Muscle layer of colon (tissue), 2 donors: Measurements from ENCODE around the gene DPP9.

ENCODE experiments used
- H3K27ac ChIP-seq: one replicate; pipeline ENCODE4 v1.7.0; 2013; ENCODE audit warnings: low read depth, mild to moderate bottlenecking, low read length, moderate library complexity
- H3K27me3 ChIP-seq, 2 donors: one replicate each; pipeline ENCODE4 v1.7.0; 2013; ENCODE audit warnings: low read length in 2 of 2, mild to moderate bottlenecking in 2 of 2; ENCODE audit not compliant: insufficient read depth in 2 of 2, control insufficient read depth in 1 of 2
- H3K36me3 ChIP-seq: one replicate; pipeline ENCODE4 v1.7.0; 2013; ENCODE audit warnings: mild to moderate bottlenecking, low read length; ENCODE audit not compliant: insufficient read depth
- H3K4me1 ChIP-seq: one replicate; pipeline ENCODE4 v1.7.0; 2013; ENCODE audit warnings: mild to moderate bottlenecking, low read length; ENCODE audit not compliant: insufficient read depth
- H3K4me3 ChIP-seq, 2 donors: one replicate each; pipeline ENCODE4 v1.7.0; 2013; ENCODE audit warnings: low read length in 2 of 2, low read depth in 1 of 2, mild to moderate bottlenecking in 1 of 2, moderate library complexity in 1 of 2
- H3K9ac ChIP-seq: one replicate; pipeline ENCODE4 v1.7.0; 2013; ENCODE audit warnings: low read length
- H3K9me3 ChIP-seq: one replicate; pipeline ENCODE4 v1.7.0; 2013; ENCODE audit warnings: mild to moderate bottlenecking, low read length
- donor health status: abdominal sarcoma.
- donor health status: Adenocarcinoma of cecum.

The DPP9 gene

DNA sequence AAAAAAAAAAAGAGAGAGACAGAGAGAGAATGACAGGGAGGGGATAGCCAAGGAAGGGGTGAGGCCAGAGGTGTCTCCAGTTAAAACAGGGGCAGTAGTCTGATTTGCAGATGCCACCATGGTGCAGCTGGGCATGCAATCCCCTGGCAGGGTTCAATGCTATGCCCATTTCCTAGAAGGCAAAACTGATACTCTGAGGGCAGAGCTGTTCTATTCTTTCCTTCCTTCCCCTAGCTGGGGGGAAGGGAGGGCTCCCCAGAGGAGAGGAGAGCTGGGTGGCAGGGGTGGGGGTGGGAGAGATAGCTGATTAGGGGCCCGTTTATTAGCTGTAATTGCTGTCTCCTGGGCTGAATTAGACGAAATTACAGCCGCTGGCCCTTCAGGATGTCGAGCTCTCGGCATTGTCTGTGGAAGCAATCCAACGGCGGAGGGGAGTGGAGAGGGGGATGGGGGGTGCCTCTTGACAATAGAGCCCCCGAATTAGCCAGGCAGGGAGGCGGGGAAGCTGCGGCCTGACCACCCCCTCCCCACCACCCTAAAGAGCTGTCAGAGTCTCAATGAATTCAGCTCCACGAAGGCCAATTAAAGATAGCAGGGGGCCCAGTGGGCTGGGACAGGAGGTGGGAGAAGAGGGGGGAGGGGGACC, 14.4 kb upstream of the DPP9 start:
- no peaks in the 10 kb centered on the region for H3K9me3 ChIP-seq
- no peaks in the 10 kb centered on the region for H3K4me1 ChIP-seq
- H3K27ac ChIP-seq = no peak overlapping the region
- H3K4me3 ChIP-seq = no peak overlapping the region
- no peak overlapping the region for H3K9ac ChIP-seq
- peaks cover 0 to 8% of the 10 kb centered on the region in 2 donors for H3K27me3 ChIP-seq
- no peaks in the 10 kb centered on the region for H3K36me3 ChIP-seq

DNA sequence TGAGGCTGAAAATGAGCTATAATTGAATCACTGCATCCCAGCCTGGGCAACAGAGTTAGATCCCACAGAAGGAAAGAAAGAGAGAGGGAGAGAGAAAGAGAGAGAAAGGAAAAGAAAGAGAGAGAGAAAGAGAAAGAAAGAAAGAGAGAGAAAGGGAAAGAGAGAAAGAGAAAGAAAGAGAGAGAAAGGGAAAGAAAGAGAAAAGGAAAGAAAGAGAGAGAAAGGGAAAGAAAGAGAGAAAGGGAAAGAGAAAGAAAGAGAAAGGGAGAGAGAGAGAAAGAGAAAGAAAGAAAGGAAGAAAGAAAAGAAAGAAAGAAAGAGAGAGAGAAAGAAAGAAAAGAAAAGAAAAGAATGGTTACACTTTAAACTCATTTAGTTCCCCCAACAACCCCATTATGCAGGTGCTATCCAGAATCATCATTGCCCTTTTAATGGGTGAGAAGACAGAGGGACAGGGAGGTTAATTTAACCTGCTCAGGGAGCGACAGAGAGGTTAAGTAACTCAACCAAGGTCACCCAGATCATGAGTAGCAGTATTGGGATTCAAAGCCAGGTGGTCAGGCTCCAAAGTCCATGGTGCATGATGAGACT, 10.2 kb upstream of the DPP9 start:
- Histone ChIP-seq H3K9me3 (no peaks in the 10 kb centered on the region), H3K36me3 (no peaks in the 10 kb centered on the region), H3K4me3 (no peak overlapping the region), H3K27ac (no peak overlapping the region), H3K4me1 (no peaks in the 10 kb centered on the region), H3K9ac (no peak overlapping the region), H3K27me3 (peaks cover 0 to 8% of the 10 kb centered on the region in 2 donors)

DNA sequence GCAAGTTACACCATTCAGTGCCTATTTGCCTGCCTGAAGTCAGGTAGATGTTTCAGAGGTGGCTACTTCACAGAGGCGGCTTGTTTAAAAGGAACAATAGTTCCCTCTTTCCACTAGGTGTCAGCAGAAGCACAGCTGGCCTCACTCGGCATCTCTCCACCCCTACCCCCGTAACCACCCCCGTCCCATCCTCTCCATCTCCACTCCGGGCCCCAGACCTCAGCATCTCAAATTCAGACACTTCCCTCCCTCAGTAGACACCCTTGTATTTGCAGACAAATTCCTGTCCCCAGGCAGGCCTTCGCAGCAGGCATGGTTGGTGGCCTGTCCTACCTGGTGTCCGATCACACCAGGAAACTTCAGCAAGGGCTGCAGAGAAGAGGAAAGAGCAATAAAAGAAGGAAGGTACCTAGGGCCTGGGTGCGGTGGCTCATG, 9.1 kb upstream of the DPP9 start:
- H3K4me3 ChIP-seq = no peak overlapping the region
- H3K36me3 ChIP-seq = no peaks in the 10 kb centered on the region
- no peaks in the 10 kb centered on the region for H3K4me1 ChIP-seq
- no peak overlapping the region for H3K27ac ChIP-seq
- no peak overlapping the region for H3K9ac ChIP-seq
- H3K9me3 ChIP-seq = no peaks in the 10 kb centered on the region
- H3K27me3 ChIP-seq = no peaks in the 10 kb centered on the region

DNA sequence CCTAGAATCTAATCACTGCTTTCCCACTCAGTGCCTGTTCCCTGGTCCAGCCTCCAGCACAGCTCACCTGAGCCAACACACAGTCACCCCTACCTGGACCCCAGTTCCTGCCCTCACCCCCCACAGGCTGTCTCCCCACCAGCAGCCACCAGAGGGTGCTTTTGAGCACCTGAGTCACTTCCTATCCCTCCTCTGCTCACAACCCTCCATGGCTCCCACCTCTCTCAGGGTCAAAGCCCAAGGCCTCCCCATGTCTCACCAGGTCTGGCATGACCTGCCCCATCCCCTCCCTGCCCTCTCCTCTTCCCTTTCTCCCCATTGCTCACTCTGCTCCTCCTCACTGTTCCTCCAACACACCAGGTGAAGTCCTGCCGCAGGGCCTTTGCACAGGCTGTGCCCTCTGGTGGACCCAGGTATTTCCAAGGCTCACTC, 7.1 kb upstream of the DPP9 start:
- Histone ChIP-seq H3K27me3 (no peaks in the 10 kb centered on the region), H3K36me3 (no peaks in the 10 kb centered on the region), H3K9ac (no peak overlapping the region), H3K4me1 (no peaks in the 10 kb centered on the region), H3K4me3 (no peak overlapping the region), H3K9me3 (no peaks in the 10 kb centered on the region), H3K27ac (no peak overlapping the region)

DNA sequence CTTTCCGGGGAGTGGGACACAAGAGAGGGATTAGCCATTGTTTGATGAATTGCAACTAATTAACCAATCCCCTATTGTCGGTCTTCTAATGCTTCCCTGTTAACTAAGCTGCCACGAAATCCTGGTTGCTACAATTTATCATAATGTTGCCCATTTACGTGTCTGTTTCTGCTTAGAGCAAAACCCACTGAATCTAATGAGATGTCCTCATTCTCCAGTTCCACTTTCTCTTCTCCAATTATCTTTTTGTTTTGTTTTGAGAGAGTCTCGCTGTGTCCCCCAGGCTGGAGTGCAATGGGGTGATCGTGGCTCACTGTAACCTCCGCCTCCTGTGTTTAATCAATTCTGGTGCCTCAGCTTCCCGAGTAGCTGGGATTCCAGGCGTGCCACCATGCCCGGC, 5.2 kb upstream of the DPP9 start:
- Histone ChIP-seq H3K9ac (no peak overlapping the region), H3K36me3 (no peaks in the 10 kb centered on the region), H3K9me3 (no peaks in the 10 kb centered on the region), H3K4me3 (no peak overlapping the region), H3K4me1 (no peaks in the 10 kb centered on the region), H3K27ac (no peak overlapping the region), H3K27me3 (no peaks in the 10 kb centered on the region)

DNA sequence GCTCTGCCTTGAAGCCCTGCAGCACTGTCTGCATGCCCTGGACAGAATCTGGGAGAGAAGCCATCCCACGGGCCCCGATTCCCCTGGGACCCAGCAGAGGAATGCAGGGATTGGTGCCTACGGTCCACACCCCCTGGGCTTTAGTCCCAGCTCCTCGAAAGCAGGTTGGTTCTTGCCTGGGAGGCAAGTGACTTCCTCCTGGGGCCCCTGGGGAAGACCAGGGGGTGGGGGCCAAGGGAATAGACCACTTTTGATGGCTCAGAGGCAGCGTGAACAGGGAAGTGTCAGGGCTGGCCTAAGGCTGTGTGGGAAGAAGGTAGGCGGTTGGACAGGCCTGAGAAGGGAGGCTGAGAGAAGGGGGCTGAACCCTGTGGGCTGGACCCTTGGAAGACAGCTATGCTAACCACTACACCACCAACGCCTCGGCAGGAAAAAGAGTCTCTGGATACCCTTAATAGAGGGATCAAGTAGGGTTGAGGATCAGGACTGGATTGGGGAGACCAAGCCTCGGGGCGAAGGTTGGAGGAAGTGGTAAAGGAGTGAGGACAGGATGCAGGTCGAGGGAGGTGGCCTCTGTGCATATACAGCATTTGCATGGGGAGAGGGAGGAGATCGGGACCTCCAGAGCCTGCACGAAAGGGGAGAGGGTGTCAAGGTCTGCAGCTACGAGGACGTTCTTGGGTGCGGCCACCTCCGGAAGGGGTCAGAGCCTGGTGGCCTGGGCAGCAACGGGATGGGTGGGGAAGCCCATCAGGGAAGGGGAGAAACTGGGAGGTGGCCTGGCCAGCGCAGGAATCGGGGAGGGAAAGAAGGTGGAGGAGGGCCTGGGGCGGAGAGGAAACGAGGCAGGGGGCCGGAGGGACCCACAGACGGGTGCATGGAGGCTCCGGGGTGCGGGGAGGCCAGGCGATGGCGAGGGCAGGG, 709 bp downstream of the DPP9 start:
- H3K9me3 ChIP-seq = no peaks in the 10 kb centered on the region
- H3K36me3 ChIP-seq = peaks cover 30% of the 10 kb centered on the region
- peak overlapping the region; percentile 76 to 96 for H3K4me3 ChIP-seq
- H3K9ac ChIP-seq = peak overlapping the region; percentile 90
- H3K4me1 ChIP-seq = peaks cover 26% of the 10 kb centered on the region
- H3K27ac ChIP-seq = peak overlapping the region; percentile 89
- H3K27me3 ChIP-seq = no peaks in the 10 kb centered on the region

DNA sequence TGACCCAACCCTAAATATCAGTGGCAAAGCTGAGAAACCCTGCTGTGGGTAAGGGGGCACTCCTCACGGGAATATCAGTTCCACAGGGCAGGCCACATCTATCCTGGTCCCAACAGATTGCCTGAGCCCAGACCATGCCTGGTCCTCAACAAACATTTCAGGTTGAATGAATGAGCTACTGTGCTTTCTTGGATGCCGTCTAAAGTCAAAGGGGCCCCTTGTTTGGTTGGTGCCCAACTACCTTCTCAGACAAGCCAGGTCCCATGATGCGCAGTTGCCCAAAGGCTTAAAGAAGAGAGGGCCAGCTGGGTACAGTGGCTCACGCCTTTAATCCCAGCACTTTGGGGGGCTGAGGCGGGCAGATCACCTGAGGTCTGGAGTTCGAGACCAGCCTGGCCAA, 2.4 kb downstream of the DPP9 start:
- H3K9ac ChIP-seq = no peak overlapping the region
- no peak overlapping the region for H3K27ac ChIP-seq
- H3K27me3 ChIP-seq = no peaks in the 10 kb centered on the region
- H3K9me3 ChIP-seq = no peaks in the 10 kb centered on the region
- H3K4me3 ChIP-seq = no peak overlapping the region
- H3K4me1 ChIP-seq = peaks cover 26% of the 10 kb centered on the region
- peaks cover 43% of the 10 kb centered on the region for H3K36me3 ChIP-seq

DNA sequence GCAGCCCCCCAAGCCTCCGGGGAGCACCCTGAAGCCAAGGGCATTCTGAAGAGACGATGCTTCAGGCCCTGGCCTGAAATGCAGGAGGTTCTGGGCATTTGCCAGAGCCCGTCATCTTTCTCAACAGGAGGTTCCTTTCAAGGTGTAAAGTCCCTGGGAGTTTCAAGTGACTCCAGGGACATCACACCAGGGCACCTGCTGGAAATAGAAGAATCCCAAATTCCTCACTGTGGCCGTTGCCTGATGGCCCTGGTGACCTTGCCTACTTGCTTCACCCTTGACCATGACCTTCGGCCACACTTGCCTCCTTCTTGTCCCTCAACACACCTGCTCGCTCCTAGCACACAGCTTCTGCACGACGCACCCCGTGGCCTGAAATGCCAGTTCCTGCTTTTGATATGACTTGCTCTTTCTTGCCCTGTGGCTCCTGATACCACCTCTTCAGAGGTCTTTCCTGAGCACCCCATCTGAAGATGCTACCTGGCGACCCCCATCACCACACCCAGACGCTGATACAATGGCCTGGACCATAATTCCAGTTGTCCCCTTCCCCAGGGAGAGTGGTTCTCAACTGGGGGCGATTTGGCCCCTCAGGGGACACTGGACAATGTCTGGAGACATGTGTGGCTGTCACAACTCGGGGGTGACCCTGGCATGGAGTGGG, 3.5 kb downstream of the DPP9 start:
- H3K27ac ChIP-seq = no peak overlapping the region

DNA sequence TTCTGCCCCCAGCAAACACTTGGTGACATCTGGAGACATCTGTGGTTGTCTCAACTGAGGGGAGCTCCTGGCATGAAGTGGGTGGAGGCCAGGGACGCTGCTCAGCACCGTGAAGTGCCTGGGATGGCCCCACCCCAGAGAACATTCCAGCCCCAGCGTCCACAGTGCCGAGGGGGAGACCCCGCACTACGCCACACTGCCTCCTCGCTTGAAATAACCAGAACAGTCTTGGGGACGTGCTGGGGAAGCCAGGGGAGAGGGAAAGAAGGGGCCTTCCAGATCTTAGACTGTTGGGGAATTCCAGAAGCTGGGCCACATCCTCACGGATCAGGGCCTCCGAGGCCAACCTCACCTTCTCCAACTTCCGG, 4.2 kb downstream of the DPP9 start:
- H3K27me3 ChIP-seq = no peaks in the 10 kb centered on the region
- peaks cover 45% of the 10 kb centered on the region for H3K36me3 ChIP-seq
- H3K4me1 ChIP-seq = peaks cover 26% of the 10 kb centered on the region
- H3K9ac ChIP-seq = no peak overlapping the region
- no peaks in the 10 kb centered on the region for H3K9me3 ChIP-seq
- H3K27ac ChIP-seq = no peak overlapping the region
- no peak overlapping the region for H3K4me3 ChIP-seq

More for the DNA sequence above, 3.5 kb downstream of the DPP9 start:
- Histone ChIP-seq H3K4me1 (peaks cover 26% of the 10 kb centered on the region), H3K9ac (no peak overlapping the region), H3K36me3 (peaks cover 43% of the 10 kb centered on the region), H3K9me3 (no peaks in the 10 kb centered on the region), H3K27me3 (no peaks in the 10 kb centered on the region), H3K4me3 (no peak overlapping the region)

DNA sequence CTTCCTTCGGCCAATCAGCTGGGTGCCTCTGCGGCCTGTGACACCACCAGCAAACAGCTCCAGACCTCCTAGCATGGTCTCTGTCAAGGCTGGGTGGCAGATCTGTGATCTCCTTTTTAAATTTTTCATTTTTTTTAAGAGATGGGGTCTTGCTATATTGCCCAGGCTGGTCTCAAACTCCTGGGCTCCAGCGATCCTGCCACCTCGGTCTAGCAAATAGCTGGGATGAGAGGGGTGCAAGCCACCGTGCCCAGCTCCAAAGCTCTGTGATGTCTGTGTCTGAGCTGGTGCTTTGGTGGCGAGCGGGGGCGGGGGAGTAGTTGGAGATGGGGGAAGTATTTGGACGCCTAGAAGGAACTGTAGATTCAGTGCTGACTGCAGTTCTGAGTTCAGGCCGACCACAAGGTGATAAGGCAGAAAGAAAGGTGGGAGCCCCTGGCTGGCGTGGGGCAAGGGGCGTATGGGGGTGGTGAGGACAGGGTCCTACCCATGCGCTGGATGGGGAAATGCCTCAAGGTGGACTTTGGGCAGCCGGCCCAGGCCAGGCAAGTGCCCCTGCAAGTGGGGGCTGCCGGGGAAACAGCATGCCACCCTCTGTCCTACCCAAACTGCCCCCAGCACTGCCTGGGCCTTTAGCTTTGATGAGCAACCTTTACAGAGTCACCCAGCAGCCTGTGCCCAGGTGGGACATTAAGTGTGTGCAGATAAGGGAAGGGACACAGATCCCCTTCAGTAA, 5.5 kb downstream of the DPP9 start:
- Histone ChIP-seq H3K36me3 (peaks cover 48% of the 10 kb centered on the region), H3K9me3 (no peaks in the 10 kb centered on the region), H3K4me1 (peaks cover 26% of the 10 kb centered on the region), H3K27ac (no peak overlapping the region), H3K27me3 (no peaks in the 10 kb centered on the region), H3K9ac (no peak overlapping the region), H3K4me3 (no peak overlapping the region)
